Natural killer cell (primary cell): ENCODE results near the gene TSPAN17. TPM values are rescaled to one million over a fixed set of nuclear protein-coding genes. Genes with fewer than 3 reads are reported as not detected.

Source experiments
- ATAC-seq, 3 donors: fragments of 150-1000 bp in 2 of 3; fragments of 200-7000 bp in 1 of 3; cut with Tn5 transposase; 1 replicate in 1 of 3; 2 replicates in 2 of 3; pipeline ENCODE4 v1.10.0; 2021; ENCODE audit warnings: mild to moderate bottlenecking in 2 of 3, moderate library complexity in 2 of 3
- DNase-seq, 2 donors: peaks; one replicate each; pipeline versions ENCODE4 v3.0.0 to v3.0.0-alpha.2; 2013 to 2021; ENCODE audit warnings: mixed read lengths in 1 of 2
- H3K27ac ChIP-seq: one replicate; pipeline ENCODE4 v1.5.1; 2013; ENCODE audit warnings: mild to moderate bottlenecking, low read length
- H3K27me3 ChIP-seq: one replicate; pipeline ENCODE4 v1.6.1; 2013; ENCODE audit warnings: low read length; ENCODE audit not compliant: control insufficient read depth, insufficient read depth
- H3K36me3 ChIP-seq: one replicate; pipeline ENCODE4 v1.6.1; 2013; ENCODE audit warnings: low read length; ENCODE audit not compliant: control insufficient read depth, insufficient read depth
- H3K4me1 ChIP-seq: one replicate; pipeline ENCODE4 v1.6.1; 2013; ENCODE audit warnings: low read length; ENCODE audit not compliant: control insufficient read depth, insufficient read depth
- H3K4me3 ChIP-seq: one replicate; pipeline ENCODE4 v1.5.1; 2013; ENCODE audit warnings: low read length
- H3K9me3 ChIP-seq: one replicate; pipeline ENCODE4 v1.6.1; 2013; ENCODE audit warnings: low read length; ENCODE audit not compliant: control insufficient read depth, insufficient read depth
- H3K27ac Mint-ChIP-seq, 2 donors: one replicate each; pipeline ENCODE4 v1.8.0; 2022; ENCODE audit warnings: mild to moderate bottlenecking in 2 of 2, mixed read lengths in 2 of 2, moderate library complexity in 1 of 2
- H3K27me3 Mint-ChIP-seq, 2 donors: one replicate each; pipeline ENCODE4 v1.8.0; 2022; ENCODE audit warnings: low read depth in 2 of 2, mixed read lengths in 2 of 2
- H3K36me3 Mint-ChIP-seq: one replicate; pipeline ENCODE4 v1.8.0; 2022; ENCODE audit warnings: mixed read lengths
- H3K4me1 Mint-ChIP-seq, 2 donors: one replicate each; pipeline ENCODE4 v1.8.0; 2022; ENCODE audit warnings: mixed read lengths in 2 of 2
- H3K4me3 Mint-ChIP-seq: one replicate; pipeline ENCODE4 v1.8.0; 2022; ENCODE audit warnings: mild to moderate bottlenecking, moderate library complexity, mixed read lengths
- H3K9me3 Mint-ChIP-seq, 2 donors: one replicate each; pipeline ENCODE4 v1.8.0; 2022; ENCODE audit warnings: mixed read lengths in 2 of 2
- CTCF ChIP-seq: fragments of 200-600 bp; IDR thresholded peaks from one replicate; pipeline ENCODE4 v1.8.0; 2022; ENCODE audit warnings: antibody characterized with exemption
- WGBS: methylation state at CpG from one replicate; pipeline ENCODE4 v1.1.7; 2013; ENCODE audit warnings: missing lambda C conversion rate; ENCODE audit not compliant: insufficient coverage; 5-methylcytosine and 5-hydroxymethylcytosine counted together
- intact Hi-C: fragments of 100-400 bp; cut with micrococcal nuclease; formaldehyde crosslinking; loops from one replicate; pipeline ENCODE4 v1.14.2; 2022
- total RNA-seq, 4 donors: library from RNA; stranded (reverse); fragments of 120-200 nt in 1 of 4; gene quantifications; one replicate each; pipeline versions ENCODE4 v1.2.3 to v1.2.4, GENCODE V29; 2013 to 2022

The TSPAN17 gene
- total RNA-seq, 3 donors from 2014 or later (not counting 1 experiment from before 2014, with no cell fraction given) = 24.1 to 29.4 (median 24.6) TPM

- H3K36me3 ChIP-seq = no peaks in the 10 kb centered on the region
- peaks cover 30% of the 10 kb centered on the region for H3K4me1 ChIP-seq
- no peak overlapping the region for H3K27ac ChIP-seq
- H3K9me3 Mint-ChIP-seq = no peaks in the 10 kb centered on the region
- no peak overlapping the region for H3K4me3 Mint-ChIP-seq
- peaks cover 36% of the 10 kb centered on the region for H3K27me3 ChIP-seq
- no peaks in the 10 kb centered on the region for H3K9me3 ChIP-seq
- 67% methylated on average over 6 of the region's 7 CpGs for WGBS
- intact Hi-C loops = no loop called here
- no peak for TF ChIP-seq CTCF
- no peak for ATAC-seq
- no peak overlapping the region for H3K4me3 ChIP-seq
- peaks cover 46 to 57% of the 10 kb centered on the region in 2 donors for H3K27me3 Mint-ChIP-seq
- H3K4me1 Mint-ChIP-seq = peaks cover 9 to 19% of the 10 kb centered on the region in 2 donors
- DNase-seq = no peak
- no peaks in the 10 kb centered on the region for H3K36me3 Mint-ChIP-seq
- no peak overlapping the region for H3K27ac Mint-ChIP-seq
Measured at GRCh38 chr5:176616511-176616910, 30.8 kb upstream of the TSPAN17 start.

- Histone ChIP-seq H3K36me3 (no peaks in the 10 kb centered on the region), H3K4me3 (no peak overlapping the region), H3K27me3 (peaks cover 33% of the 10 kb centered on the region), H3K27ac (no peak overlapping the region), H3K9me3 (no peaks in the 10 kb centered on the region), H3K4me1 (peaks cover 32% of the 10 kb centered on the region)
- peak overlapping the region; percentile 45 for H3K4me3 Mint-ChIP-seq
- H3K27me3 Mint-ChIP-seq = peaks cover 31 to 49% of the 10 kb centered on the region in 2 donors
- ATAC-seq (no peak), DNase-seq (no peak)
- 37% methylated on average over 19 of the region's 19 CpGs for WGBS
- H3K36me3 Mint-ChIP-seq = no peaks in the 10 kb centered on the region
- H3K27ac Mint-ChIP-seq = no peak overlapping the region
- no peaks in the 10 kb centered on the region for H3K9me3 Mint-ChIP-seq
- H3K4me1 Mint-ChIP-seq = peaks cover 7 to 19% of the 10 kb centered on the region in 2 donors
- no peak for TF ChIP-seq CTCF
- intact Hi-C loops = no loop called here
Measured at GRCh38 chr5:176618783-176619182, 28.5 kb upstream of the TSPAN17 start.

GRCh38 chr5:176619203-176619568 lies 28.1 kb upstream of the TSPAN17 start:
- Histone ChIP-seq H3K4me3 (no peak overlapping the region), H3K27ac (no peak overlapping the region), H3K4me1 (peaks cover 32% of the 10 kb centered on the region), H3K36me3 (no peaks in the 10 kb centered on the region), H3K27me3 (peaks cover 33% of the 10 kb centered on the region), H3K9me3 (no peaks in the 10 kb centered on the region)
- H3K36me3 Mint-ChIP-seq = no peaks in the 10 kb centered on the region
- DNase-seq = peak; percentile 66 to 85
- H3K4me3 Mint-ChIP-seq = peak overlapping the region; percentile 45
- no peak for TF ChIP-seq CTCF
- H3K9me3 Mint-ChIP-seq = no peaks in the 10 kb centered on the region
- intact Hi-C loops = no loop called here
- peaks cover 31 to 47% of the 10 kb centered on the region in 2 donors for H3K27me3 Mint-ChIP-seq
- H3K27ac Mint-ChIP-seq = no peak overlapping the region
- WGBS = 5% methylated on average over 31 of the region's 31 CpGs
- peak; percentile 85 to 97 (median 96) for ATAC-seq
- H3K4me1 Mint-ChIP-seq = peaks cover 7 to 19% of the 10 kb centered on the region in 2 donors
